HG03039 (cell line): Measurements from ENCODE around the gene RNPS1.
A peak's percentile ranks its signal among the peaks of the same experiment; 100 is the strongest.

Experiments used
- ATAC-seq: cut with Tn5 transposase; IDR thresholded peaks from one replicate; pipeline ENCODE4 v1.9.1; 2021; ENCODE audit warnings: mild to moderate bottlenecking, moderate library complexity; ENCODE audit not compliant: unreplicated experiment

The RNPS1 gene

GRCh38 chr16:2236337-2237101, 31.4 kb downstream of the RNPS1 start, which contains the start of gene DNASE1L2:
DNASE1L2 (plus strand) TSS chr16:2236444; CDS start chr16:2236817, 373 bp downstream.
- no peak for ATAC-seq

- no peak for ATAC-seq
Observed at GRCh38 chr16:2235695-2236336, 32.1 kb downstream of the RNPS1 start.

DNA sequence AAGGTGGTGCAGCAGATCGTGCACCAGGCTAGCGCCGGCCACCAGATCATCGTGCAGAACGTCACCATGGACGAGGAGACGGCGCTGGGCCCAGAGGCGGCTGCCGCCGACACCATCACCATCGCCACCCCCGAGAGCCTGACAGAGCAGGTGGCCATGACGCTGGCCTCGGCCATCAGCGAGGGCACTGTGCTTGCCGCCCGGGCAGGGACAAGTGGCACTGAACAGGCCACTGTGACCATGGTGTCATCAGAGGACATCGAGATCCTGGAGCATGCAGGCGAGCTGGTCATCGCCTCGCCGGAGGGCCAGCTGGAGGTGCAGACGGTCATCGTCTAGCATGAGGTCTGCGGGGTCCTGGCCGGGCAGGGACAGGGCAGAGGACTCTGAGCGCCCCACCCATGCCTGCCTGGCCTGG, 32.7 kb downstream of the RNPS1 start:
- no peak for ATAC-seq

DNA sequence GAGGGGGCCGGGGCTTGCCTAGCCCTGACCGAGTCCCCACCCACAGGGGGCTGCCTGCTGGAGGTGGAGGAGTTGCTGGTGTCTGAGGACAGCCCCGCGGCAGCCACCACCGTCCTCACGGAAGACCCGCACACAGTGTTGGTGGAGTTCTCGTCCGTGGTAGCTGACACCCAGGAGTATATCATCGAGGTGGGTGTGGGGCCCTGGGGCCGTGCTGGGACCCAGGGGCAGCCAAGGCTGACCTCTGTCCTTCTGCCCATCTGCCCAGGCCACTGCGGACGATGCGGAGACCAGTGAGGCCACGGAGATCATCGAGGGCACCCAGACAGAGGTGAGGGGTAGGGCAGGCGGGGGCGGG, 33.1 kb downstream of the RNPS1 start:
- no peak for ATAC-seq

DNA sequence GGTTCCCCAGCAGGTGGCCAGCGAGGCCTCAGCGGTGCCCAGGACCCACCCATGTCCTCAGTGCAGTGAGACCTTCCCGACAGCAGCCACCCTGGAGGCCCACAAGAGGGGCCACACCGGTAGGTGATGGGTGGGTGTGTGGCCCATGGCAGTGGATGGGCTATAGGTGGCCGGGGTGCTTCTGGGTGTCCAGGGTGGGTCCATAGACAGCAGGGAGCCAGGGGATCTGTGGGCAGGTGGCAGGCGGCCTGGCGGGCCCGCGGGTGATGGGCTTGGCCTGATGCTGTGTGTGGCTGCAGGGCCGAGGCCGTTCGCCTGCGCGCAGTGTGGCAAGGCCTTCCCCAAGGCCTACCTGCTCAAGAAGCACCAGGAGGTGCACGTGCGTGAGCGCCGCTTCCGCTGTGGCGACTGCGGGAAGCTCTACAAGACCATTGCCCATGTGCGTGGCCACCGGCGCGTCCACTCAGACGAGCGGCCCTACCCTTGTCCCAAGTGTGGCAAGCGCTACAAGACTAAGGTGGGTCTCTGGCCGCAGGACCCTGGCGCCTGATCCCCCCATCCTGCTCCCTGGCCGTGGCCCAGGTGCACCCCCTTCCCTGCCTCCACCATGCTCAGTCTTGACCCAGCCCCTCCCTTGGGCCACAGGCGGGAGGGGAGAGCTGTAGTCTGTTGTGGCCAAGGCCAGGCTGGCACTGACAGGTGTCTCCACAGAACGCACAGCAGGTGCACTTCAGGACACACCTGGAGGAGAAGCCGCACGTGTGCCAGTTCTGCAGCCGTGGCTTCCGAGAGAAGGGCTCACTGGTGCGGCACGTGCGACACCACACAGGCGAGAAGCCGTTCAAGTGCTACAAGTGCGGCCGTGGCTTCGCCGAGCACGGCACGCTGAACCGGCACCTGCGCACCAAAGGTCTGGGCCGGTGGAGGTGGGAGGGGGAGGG, 33.8 kb downstream of the RNPS1 start:
- ATAC-seq: no peak

GRCh38 chr16:2233046-2233775, 34.7 kb downstream of the RNPS1 start:
- no peak for ATAC-seq

GRCh38 chr16:2232094-2232990, 35.6 kb downstream of the RNPS1 start:
- ATAC-seq: no peak

DNA sequence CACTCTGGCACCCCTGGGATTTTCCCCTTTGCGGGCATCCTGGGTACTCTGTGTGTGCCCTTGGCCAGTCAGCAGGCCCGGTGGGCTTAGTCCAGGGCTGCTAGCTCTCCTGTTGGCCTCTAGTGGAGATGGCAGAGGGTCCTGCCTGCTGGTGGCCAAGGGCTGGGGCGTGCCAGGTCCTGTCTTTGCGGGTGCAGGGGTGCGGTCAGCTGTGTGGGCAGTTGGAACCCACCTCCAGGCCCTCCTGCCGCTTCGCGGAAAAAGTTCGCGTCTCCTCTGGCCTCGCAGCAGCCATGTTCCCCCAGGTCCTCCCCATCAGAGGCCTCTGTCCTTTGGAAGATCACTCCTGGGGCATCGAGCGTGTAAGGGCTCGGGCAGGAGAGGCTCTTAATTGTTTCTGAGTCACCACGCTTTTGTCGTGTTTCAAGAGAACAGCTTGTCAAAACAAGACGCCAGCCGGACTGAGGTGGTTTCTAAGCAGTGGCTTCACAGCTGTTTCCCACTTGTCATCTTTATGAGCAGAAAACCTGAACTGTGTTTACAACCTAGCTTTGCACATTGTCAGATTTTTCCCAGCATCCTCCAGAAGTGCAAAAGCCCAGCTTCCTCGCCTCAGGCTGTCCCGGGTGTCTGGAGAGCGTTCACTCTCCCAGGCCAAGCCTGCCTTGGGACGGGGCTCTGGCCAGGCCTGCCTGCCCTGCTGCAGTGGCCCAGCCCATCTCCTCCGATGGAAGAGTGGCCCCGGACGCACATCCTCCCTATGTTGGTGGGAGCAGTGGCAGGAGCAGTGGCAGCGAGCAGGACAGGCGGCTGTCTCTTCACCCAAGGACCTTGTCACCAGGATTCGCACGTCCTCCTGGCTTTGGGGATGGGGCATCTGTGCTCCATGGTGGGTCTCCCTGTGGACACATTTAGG, 36.7 kb downstream of the RNPS1 start:
- no peak for ATAC-seq

DNA sequence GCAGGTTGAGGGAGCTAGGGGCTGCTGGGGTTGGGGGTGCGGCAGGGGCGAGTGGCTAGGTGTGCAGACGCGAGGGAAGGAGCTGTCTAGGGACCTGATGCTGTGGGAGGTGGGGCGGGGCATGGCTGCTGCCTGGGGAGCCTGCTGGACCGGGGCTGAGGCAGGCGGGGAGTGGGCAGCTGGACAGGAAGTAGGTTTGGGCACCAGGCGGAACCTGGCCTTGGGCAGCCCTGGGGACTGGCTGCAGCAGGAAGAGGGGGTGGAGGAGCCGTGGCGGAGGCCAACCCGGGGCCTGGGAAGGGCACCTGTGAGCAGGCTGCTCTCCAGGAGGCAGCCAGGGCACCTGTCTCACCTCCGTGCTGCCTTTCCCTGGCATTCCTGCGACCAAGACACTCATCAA, 37.5 kb downstream of the RNPS1 start:
- ATAC-seq: no peak

- ATAC-seq: no peak
Observed at GRCh38 chr16:2229632-2230250, 38.2 kb downstream of the RNPS1 start.

DNA sequence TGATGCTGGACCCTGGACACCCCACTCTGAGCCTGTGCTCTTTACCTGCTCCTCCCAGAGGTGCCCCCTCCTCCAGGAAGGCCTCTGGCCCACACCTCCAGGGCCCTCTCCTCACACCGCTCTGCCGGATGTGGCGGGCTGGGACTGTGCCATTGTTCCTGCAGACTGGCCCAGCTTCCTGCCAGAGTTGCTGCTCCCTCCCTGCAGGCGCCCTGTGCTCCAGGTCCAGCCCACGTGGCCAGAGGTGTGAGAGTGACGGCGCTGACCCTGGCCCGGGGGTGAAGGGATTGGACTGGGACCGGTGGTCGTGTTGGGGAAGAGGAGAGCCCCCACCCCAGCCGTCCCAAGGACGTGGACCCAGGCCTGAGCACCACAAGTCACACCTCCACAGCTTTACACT, 38.8 kb downstream of the RNPS1 start:
- ATAC-seq: no peak

DNA sequence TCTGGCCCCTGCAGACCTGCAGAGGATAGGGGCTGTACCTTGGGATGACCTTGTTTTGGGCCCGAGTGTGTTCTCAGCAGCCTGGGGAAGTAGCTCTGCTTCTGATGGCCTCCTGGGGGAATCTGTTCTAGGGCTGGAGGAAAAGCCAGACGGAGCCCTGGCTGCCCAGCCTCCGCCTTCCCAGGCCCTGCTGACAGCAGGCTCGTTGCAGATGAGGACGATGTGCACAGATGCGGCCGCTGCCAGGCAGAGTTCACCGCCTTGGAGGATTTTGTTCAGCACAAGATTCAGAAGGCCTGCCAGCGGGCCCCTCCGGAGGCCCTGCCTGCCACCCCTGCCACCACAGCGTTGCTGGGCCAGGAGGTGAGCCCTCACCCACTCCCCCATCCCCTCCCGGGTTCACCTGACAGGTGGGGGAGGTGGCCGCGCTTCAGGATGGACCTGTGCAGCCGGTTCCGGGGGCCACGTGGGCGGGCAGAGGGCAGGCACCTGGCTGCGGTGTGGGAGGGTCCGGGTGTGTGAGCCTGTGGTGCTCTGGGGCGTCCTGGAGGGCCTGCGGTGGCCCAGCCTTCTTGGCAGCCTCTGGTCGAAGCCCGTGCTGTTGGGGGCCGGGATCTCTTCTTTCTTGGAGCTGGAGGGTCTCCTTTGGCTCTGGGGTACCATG, 39.6 kb downstream of the RNPS1 start:
- ATAC-seq: no peak

GRCh38 chr16:2226918-2227317, 41.0 kb downstream of the RNPS1 start:
- ATAC-seq: no peak

- no peak for ATAC-seq
Observed at GRCh38 chr16:2226245-2226793, 41.6 kb downstream of the RNPS1 start.

DNA sequence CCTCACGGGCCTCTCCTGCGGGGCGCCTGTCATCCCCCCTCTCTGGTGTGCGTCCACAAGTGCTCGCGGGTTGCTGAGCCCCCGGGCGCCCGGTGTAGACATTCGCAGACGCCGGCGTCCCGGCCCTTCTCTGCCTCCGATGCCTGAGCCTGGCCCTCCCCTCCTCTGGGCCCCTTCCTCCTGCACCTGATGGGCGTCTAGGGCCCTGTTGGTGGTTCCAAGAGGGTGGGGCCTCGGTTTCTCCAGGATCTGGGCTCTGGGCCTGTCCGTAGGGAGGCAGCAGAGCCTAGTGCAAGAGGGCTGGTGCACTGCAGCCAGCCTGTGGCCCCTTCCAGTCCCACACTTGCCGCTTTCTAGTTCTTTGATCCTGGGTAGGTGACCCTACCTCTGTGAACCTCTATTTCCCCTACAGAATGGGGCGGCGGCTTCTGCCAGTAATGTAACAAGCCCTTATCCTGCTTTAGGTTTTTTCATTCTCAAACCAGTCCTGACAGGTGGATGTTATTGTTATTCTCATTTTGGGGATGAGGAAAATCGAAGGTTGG, 43.9 kb downstream of the RNPS1 start:
- ATAC-seq: peak; percentile 19

GRCh38 chr16:2223221-2223941, 44.5 kb downstream of the RNPS1 start, which contains the start of gene E4F1:
E4F1 (plus strand) TSS chr16:2223591; CDS start chr16:2223614, 23 bp downstream.
- peak; percentile 81 for ATAC-seq
